ENCODE data around the gene GABRB1.

- TF ChIP-seq JUNB (IDR thresholded peaks at IDR 0.05; ENCODE audit: unreplicated experiment) (no peak), CTCF (conservative IDR thresholded peaks at IDR 0.05; ENCODE audit: low read depth in 2 of 2) (no peak), REST (IDR thresholded peaks at IDR 0.05; ENCODE audit: unreplicated experiment) (no peak), CREB1 (CRISPR knock-in tag; IDR thresholded peaks at IDR 0.05; ENCODE audit: low read depth) (no peak), NANOG (IDR thresholded peaks at IDR 0.05; ENCODE audit: borderline replicate concordance) (no peak), STAT1 (IDR thresholded peaks at IDR 0.05; ENCODE audit: unreplicated experiment) (no peak), POLR2AphosphoS5 (IDR thresholded peaks at IDR 0.05; ENCODE audit: low read depth) (no peak), ETS1 (IDR thresholded peaks at IDR 0.05) (no peak), ZNF331 (CRISPR knock-in tag; IDR thresholded peaks at IDR 0.05; ENCODE audit: low read depth) (no peak), EZH2 (IDR thresholded peaks at IDR 0.05; ENCODE audit: low read depth, unreplicated experiment) (no peak), ZNF462 (CRISPR knock-in tag; IDR thresholded peaks at IDR 0.05) (no peak)
These were observed 232.4 kb downstream of the GABRB1 start for GRCh38 chr4:47263721-47264120.

Measured in GM23338 (cell line).